Transverse colon (tissue), 4 donors: ENCODE results near the gene NGDN. TPM values are rescaled to one million over a fixed set of nuclear protein-coding genes. Genes with fewer than 3 reads are reported as not detected.
"Not testable (repeated sequence)": the region's sequence is repeated elsewhere in the genome, so short reads cannot be mapped to it uniquely, and the experiment has no call there.

Source experiments
- DNase-seq: peaks from one replicate; pipeline ENCODE4 v3.0.0-alpha.2; 2019
- H3K27ac ChIP-seq, 4 donors: fragments of 200-600 bp; sonication (generic); 2 replicates each; pipeline ENCODE4 v1.5.1; 2016 to 2018; ENCODE audit warnings: inconsistent platforms in 4 of 4
- H3K27me3 ChIP-seq: fragments of 200-600 bp; sonication (generic); 2 replicates; pipeline ENCODE4 v1.5.1; 2017; ENCODE audit warnings: inconsistent platforms
- H3K36me3 ChIP-seq, 4 donors: fragments of 200-600 bp; sonication (generic); 2 replicates each; pipeline ENCODE4 v1.5.1; 2017 to 2019; ENCODE audit warnings: inconsistent platforms in 4 of 4
- H3K4me1 ChIP-seq, 4 donors: fragments of 200-600 bp; sonication (generic); 2 replicates each; pipeline ENCODE4 v1.5.1; 2017 to 2020; ENCODE audit warnings: inconsistent platforms in 4 of 4
- H3K4me3 ChIP-seq, 4 donors: fragments of 200-600 bp; sonication (generic); 1 replicate in 1 of 4; 2 replicates in 3 of 4; pipeline versions ENCODE4 v1.5.1 to v1.6.1; 2017 to 2019; ENCODE audit warnings: inconsistent platforms in 4 of 4
- H3K9me3 ChIP-seq, 2 donors: fragments of 200-600 bp; sonication (generic); 2 replicates each; pipeline ENCODE4 v1.5.1; 2017 to 2019; ENCODE audit warnings: inconsistent platforms in 2 of 2
- CTCF ChIP-seq, 5 experiments: fragments of 200-600 bp in 3 of 5; fragments of 450-650 bp in 2 of 5; sonication (generic) in 3 of 5; IDR thresholded peaks; 1 replicate in 2 of 5; 2 replicates in 3 of 5; pipeline ENCODE4 v1.5.1; 2016 to 2017; ENCODE audit warnings: antibody characterized with exemption in 5 of 5, inconsistent platforms in 3 of 5, mild to moderate bottlenecking in 2 of 5, moderate library complexity in 1 of 5
- EP300 ChIP-seq: sonication (generic); formaldehyde crosslinking; IDR thresholded peaks from one replicate; pipeline ENCODE4 v1.6.1; 2017; ENCODE audit warnings: antibody characterized with exemption, low read depth
- POLR2A ChIP-seq: fragments of 450-650 bp; IDR thresholded peaks from one replicate; pipeline ENCODE4 v1.6.1; 2016; ENCODE audit warnings: antibody characterized with exemption, mild to moderate bottlenecking, moderate library complexity
- POLR2AphosphoS5 ChIP-seq, 3 donors: sonication (generic); formaldehyde crosslinking; IDR thresholded peaks; one replicate each; pipeline ENCODE4 v1.6.1; 2016; ENCODE audit warnings: antibody characterized with exemption in 3 of 3
- WGBS, 2 donors: methylation state at CpG; one replicate each; pipeline ENCODE4 v1.1.5; 2018; ENCODE audit warnings: low coverage in 1 of 2; 5-methylcytosine and 5-hydroxymethylcytosine counted together
- in situ Hi-C, 4 donors: fragments of 200-750 bp; cut with MboI; loops; one replicate each; pipeline versions ENCODE4 v1.15.0 to v1.15.1; 2017; ENCODE audit warnings: low sequenced_read_pairs in 3 of 4, low pct_ligation_motif_present in 1 of 4, low pct_unique_long_range_greater_than_20kb in 1 of 4
- intact Hi-C: fragments of 100-400 bp; cut with DNase I; formaldehyde crosslinking; loops from one replicate; pipeline ENCODE4 v1.15.1; 2023; ENCODE audit warnings: low total_unique reads
- total RNA-seq, 4 donors: library from RNA; depleted of rRNA; stranded (reverse); fragments of >200 nt; gene quantifications; one replicate each; pipeline ENCODE4 v1.1.0, GENCODE V29; 2016

NGDN gene
- total RNA-seq, 4 donors from 2014 or later: 8.8 to 31.5 (median 20.8) TPM

GRCh38 chr14:23454445-23454856 is 15.1 kb upstream of the NGDN start:
- 26 to 33% methylated on average over 1 of the region's 1 CpG for WGBS, 2 donors
- no peaks in the 10 kb centered on the region for H3K9me3 ChIP-seq
- H3K27me3 ChIP-seq: peaks cover 5% of the 10 kb centered on the region
- intact Hi-C loops: no loop called here
- no peak for DNase-seq
- H3K4me1 ChIP-seq: peaks cover 0 to 7% (median 1%) of the 10 kb centered on the region in 4 donors
- no peak overlapping the region for H3K4me3 ChIP-seq
- no peak overlapping the region for H3K27ac ChIP-seq
- in situ Hi-C loops: no loop called here
- no peak for TF ChIP-seq CTCF (IDR thresholded peaks at IDR 0.05)
- no peak for TF ChIP-seq POLR2A
- TF ChIP-seq EP300: no peak
- TF ChIP-seq POLR2AphosphoS5 (IDR thresholded peaks at IDR 0.05): no peak
- H3K36me3 ChIP-seq: no peaks in the 10 kb centered on the region

GRCh38 chr14:23456883-23457586 is 12.5 kb upstream of the NGDN start:
- H3K36me3 ChIP-seq, intact Hi-C loops, H3K9me3 ChIP-seq, H3K27me3 ChIP-seq, DNase-seq, H3K27ac ChIP-seq, in situ Hi-C loops, H3K4me3 ChIP-seq, H3K4me1 ChIP-seq: not testable (repeated sequence)
- WGBS, 2 donors: 91% methylated on average over 11 of the region's 11 CpGs; no CpG with 5 or more reads in 1 of the 2 donors

- Histone ChIP-seq H3K4me1 (peaks cover 0 to 7% (median 1%) of the 10 kb centered on the region in 4 donors), H3K36me3 (no peaks in the 10 kb centered on the region), H3K27me3 (no peaks in the 10 kb centered on the region), H3K9me3 (no peaks in the 10 kb centered on the region), H3K27ac (peak overlapping the region in 3 of 4 donors; percentile 34 to 48 (median 47)), H3K4me3 (no peak overlapping the region)
- DNase-seq: peak; percentile 61
- 61 to 70% methylated on average over 3 to 5 of the region's 5 CpGs for WGBS, 2 donors
- in situ Hi-C loops: no loop called here
- intact Hi-C loops: no loop called here
- TF ChIP-seq POLR2AphosphoS5 (IDR thresholded peaks at IDR 0.05): peak in 2 of 3 donors; percentile 44 to 59
- TF ChIP-seq CTCF (IDR thresholded peaks at IDR 0.05): no peak
- TF ChIP-seq POLR2A: no peak
- no peak for TF ChIP-seq EP300
These were observed 11.7 kb upstream of the NGDN start for GRCh38 chr14:23457587-23458445.

GRCh38 chr14:23460960-23461359 is 8.5 kb upstream of the NGDN start:
- intact Hi-C loops (no loop called here), in situ Hi-C loops (no loop called here)
- H3K9me3 ChIP-seq: no peaks in the 10 kb centered on the region
- TF ChIP-seq EP300 (no peak), POLR2A (no peak), POLR2AphosphoS5 (IDR thresholded peaks at IDR 0.05) (no peak), CTCF (IDR thresholded peaks at IDR 0.05) (no peak)
- no peaks in the 10 kb centered on the region for H3K27me3 ChIP-seq
- no peaks in the 10 kb centered on the region for H3K36me3 ChIP-seq
- no peak overlapping the region for H3K4me3 ChIP-seq
- DNase-seq: no peak
- H3K27ac ChIP-seq: no peak overlapping the region
- H3K4me1 ChIP-seq: peaks cover 0 to 7% (median 1%) of the 10 kb centered on the region in 4 donors
